NB4 (cell line): ENCODE data around the gene FRMPD4.

Experiments
- POLR2A ChIP-seq: IDR thresholded peaks from 2 replicates; pipeline ENCODE4 v1.6.1; 2011; ENCODE audit warnings: mild to moderate bottlenecking; ENCODE audit not compliant: insufficient read length; ENCODE audit errors: extremely low read depth
- TF ChIP-seq, protein P1 (sequence below): IDR thresholded peaks from one replicate; pipeline ENCODE4 v1.5.1; 2012; ENCODE audit warnings: low read depth, low read length

DNA sequence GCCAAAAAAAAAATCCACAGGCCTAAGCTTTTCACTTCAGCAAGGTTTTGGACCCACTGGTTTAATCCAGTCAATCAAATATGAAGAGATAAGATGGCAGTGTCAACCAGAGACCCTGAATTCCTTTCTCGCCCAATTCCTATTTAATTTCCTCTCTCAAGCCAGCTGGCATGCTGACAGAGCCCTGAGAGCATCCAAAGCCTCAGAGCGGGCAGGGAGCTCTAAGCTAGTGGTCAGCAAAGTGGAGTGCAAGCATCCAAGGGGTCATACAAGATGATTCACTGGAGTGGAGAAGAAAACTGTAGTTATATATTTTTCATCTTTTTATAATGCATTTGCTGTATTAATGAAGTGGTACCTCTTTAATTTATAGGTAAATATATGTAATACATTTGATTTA, 615.1 kb downstream of the FRMPD4 start:
- TF ChIP-seq, protein P1, sequence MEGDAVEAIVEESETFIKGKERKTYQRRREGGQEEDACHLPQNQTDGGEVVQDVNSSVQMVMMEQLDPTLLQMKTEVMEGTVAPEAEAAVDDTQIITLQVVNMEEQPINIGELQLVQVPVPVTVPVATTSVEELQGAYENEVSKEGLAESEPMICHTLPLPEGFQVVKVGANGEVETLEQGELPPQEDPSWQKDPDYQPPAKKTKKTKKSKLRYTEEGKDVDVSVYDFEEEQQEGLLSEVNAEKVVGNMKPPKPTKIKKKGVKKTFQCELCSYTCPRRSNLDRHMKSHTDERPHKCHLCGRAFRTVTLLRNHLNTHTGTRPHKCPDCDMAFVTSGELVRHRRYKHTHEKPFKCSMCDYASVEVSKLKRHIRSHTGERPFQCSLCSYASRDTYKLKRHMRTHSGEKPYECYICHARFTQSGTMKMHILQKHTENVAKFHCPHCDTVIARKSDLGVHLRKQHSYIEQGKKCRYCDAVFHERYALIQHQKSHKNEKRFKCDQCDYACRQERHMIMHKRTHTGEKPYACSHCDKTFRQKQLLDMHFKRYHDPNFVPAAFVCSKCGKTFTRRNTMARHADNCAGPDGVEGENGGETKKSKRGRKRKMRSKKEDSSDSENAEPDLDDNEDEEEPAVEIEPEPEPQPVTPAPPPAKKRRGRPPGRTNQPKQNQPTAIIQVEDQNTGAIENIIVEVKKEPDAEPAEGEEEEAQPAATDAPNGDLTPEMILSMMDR: no peak
- no peak for TF ChIP-seq POLR2A
